ENCODE measurements around the gene MIGA2. TPM values are rescaled to one million over a fixed set of nuclear protein-coding genes. Genes with fewer than 3 reads are reported as not detected.
"Not testable (repeated sequence)": the region's sequence is repeated elsewhere in the genome, so short reads cannot be mapped to it uniquely, and the experiment has no call there.

The MIGA2 gene
- total RNA-seq, 1 donor from 2014 or later: 23.8 TPM

- Mint-ChIP-seq H3K4me1 (ENCODE audit: low read depth, unreplicated experiment) (peaks cover 2% of the 10 kb centered on the region), H3K36me3 (ENCODE audit: low read depth, unreplicated experiment) (peaks cover 7% of the 10 kb centered on the region), H3K4me3 (ENCODE audit: unreplicated experiment) (peak within 1 kb of the TSS; percentile 95), H3K27ac (ENCODE audit: unreplicated experiment) (peak within 1 kb of the TSS; percentile 75), H3K27me3 (ENCODE audit: low read depth, unreplicated experiment) (peaks cover 3% of the 10 kb centered on the region), H3K9me3 (ENCODE audit: unreplicated experiment) (no peaks in the 10 kb centered on the region)
- peaks cover 15% of the 10 kb centered on the region for H3K4me1 ChIP-seq (ENCODE audit: insufficient read depth, low read length)
- peaks cover 40% of the 10 kb centered on the region for H4K20me1 ChIP-seq (ENCODE audit: insufficient read depth, low read length)
- no peaks in the 10 kb centered on the region for H3K9me3 ChIP-seq (ENCODE audit: insufficient read depth, low read depth, low read length)
- peak within 1 kb of the TSS; percentile 100 for H3K4me2 ChIP-seq (ENCODE audit: low read length)
- FAIRE-seq (no peak), DNase-seq (ENCODE audit: low read depth) (peak; percentile 79)
- H3K4me3 ChIP-seq (ENCODE audit: insufficient read depth, low read depth, low read length): peak within 1 kb of the TSS; percentile 90
- H3K36me3 ChIP-seq (ENCODE audit: insufficient read depth, low read length): peaks cover 3% of the 10 kb centered on the region
- H3K27ac ChIP-seq (ENCODE audit: low read depth, low read length): peak within 1 kb of the TSS; percentile 92
- no peaks in the 10 kb centered on the region for H3K27me3 ChIP-seq (ENCODE audit: insufficient read depth, low read length)
- TF ChIP-seq EZH2 (IDR thresholded peaks at IDR 0.05; ENCODE audit: insufficient read depth, low read length) (no peak), CTCF (IDR thresholded peaks at IDR 0.05; ENCODE audit: insufficient read depth, low read depth, low read length) (no peak)
- H3K79me2 ChIP-seq (ENCODE audit: insufficient read depth, low read length): peaks cover 52% of the 10 kb centered on the region
- H2AFZ ChIP-seq (ENCODE audit: low read depth, low read length): peak within 1 kb of the TSS; percentile 95
- peak within 1 kb of the TSS; percentile 89 for H3K9ac ChIP-seq (ENCODE audit: low read length)
These were observed 74.5 kb downstream of the MIGA2 start, which contains the start of the genes CRAT and PTPA for GRCh38 chr9:129110740-129111527. Gene CRAT (minus strand): TSS chr9:129110793. CDS start chr9:129110509, 284 bp downstream. Gene PTPA (plus strand): TSS chr9:129111415. CDS start chr9:129111601, 186 bp downstream.

- peaks cover 5% of the 10 kb centered on the region for H3K36me3 Mint-ChIP-seq (ENCODE audit: low read depth, unreplicated experiment)
- H3K9me3 Mint-ChIP-seq (ENCODE audit: unreplicated experiment): no peaks in the 10 kb centered on the region
- peaks cover 3% of the 10 kb centered on the region for H3K27me3 Mint-ChIP-seq (ENCODE audit: low read depth, unreplicated experiment)
- Histone ChIP-seq H3K36me3 (ENCODE audit: insufficient read depth, low read length) (peaks cover 3% of the 10 kb centered on the region), H3K4me1 (ENCODE audit: insufficient read depth, low read length) (peaks cover 15% of the 10 kb centered on the region), H4K20me1 (ENCODE audit: insufficient read depth, low read length) (peaks cover 40% of the 10 kb centered on the region), H3K9me3 (ENCODE audit: insufficient read depth, low read depth, low read length) (no peaks in the 10 kb centered on the region), H3K4me2 (ENCODE audit: low read length) (peak overlapping the region; percentile 100), H3K79me2 (ENCODE audit: insufficient read depth, low read length) (peaks cover 56% of the 10 kb centered on the region), H3K9ac (ENCODE audit: low read length) (peak overlapping the region; percentile 89), H2AFZ (ENCODE audit: low read depth, low read length) (peak overlapping the region; percentile 92), H3K27ac (ENCODE audit: low read depth, low read length) (peak overlapping the region; percentile 92), H3K27me3 (ENCODE audit: insufficient read depth, low read length) (no peaks in the 10 kb centered on the region), H3K4me3 (ENCODE audit: insufficient read depth, low read depth, low read length) (peak overlapping the region; percentile 90)
- peak; percentile 38 for DNase-seq (ENCODE audit: low read depth)
- FAIRE-seq: no peak
- peak overlapping the region; percentile 75 for H3K27ac Mint-ChIP-seq (ENCODE audit: unreplicated experiment)
- H3K4me3 Mint-ChIP-seq (ENCODE audit: unreplicated experiment): peak overlapping the region; percentile 95
- TF ChIP-seq EZH2 (IDR thresholded peaks at IDR 0.05; ENCODE audit: insufficient read depth, low read length) (no peak), CTCF (IDR thresholded peaks at IDR 0.05; ENCODE audit: insufficient read depth, low read depth, low read length) (no peak)
- H3K4me1 Mint-ChIP-seq (ENCODE audit: low read depth, unreplicated experiment): peaks cover 2% of the 10 kb centered on the region
These were observed 75.2 kb downstream of the MIGA2 start for GRCh38 chr9:129111528-129112151.

GRCh38 chr9:129112526-129112925 lies 76.1 kb downstream of the MIGA2 start:
- not testable (repeated sequence) for H3K27me3 Mint-ChIP-seq (ENCODE audit: low read depth, unreplicated experiment); H3K9me3 ChIP-seq (ENCODE audit: insufficient read depth, low read depth, low read length); H3K9me3 Mint-ChIP-seq (ENCODE audit: unreplicated experiment); H2AFZ ChIP-seq (ENCODE audit: low read depth, low read length); H3K27ac ChIP-seq (ENCODE audit: low read depth, low read length); H3K36me3 Mint-ChIP-seq (ENCODE audit: low read depth, unreplicated experiment); H3K27me3 ChIP-seq (ENCODE audit: insufficient read depth, low read length); DNase-seq (ENCODE audit: low read depth); H3K4me1 Mint-ChIP-seq (ENCODE audit: low read depth, unreplicated experiment); H3K36me3 ChIP-seq (ENCODE audit: insufficient read depth, low read length); FAIRE-seq
- Histone ChIP-seq H3K4me1 (ENCODE audit: insufficient read depth, low read length) (peaks cover 15% of the 10 kb centered on the region), H3K4me2 (ENCODE audit: low read length) (peak overlapping the region; percentile 100), H3K9ac (ENCODE audit: low read length) (peak overlapping the region; percentile 89), H3K79me2 (ENCODE audit: insufficient read depth, low read length) (peaks cover 65% of the 10 kb centered on the region), H3K4me3 (ENCODE audit: insufficient read depth, low read depth, low read length) (peak overlapping the region; percentile 90), H4K20me1 (ENCODE audit: insufficient read depth, low read length) (peaks cover 44% of the 10 kb centered on the region)
- H3K27ac Mint-ChIP-seq (ENCODE audit: unreplicated experiment): peak overlapping the region; percentile 55
- H3K4me3 Mint-ChIP-seq (ENCODE audit: unreplicated experiment): peak overlapping the region; percentile 95

Measured in astrocyte (in vitro differentiated cells and primary cell).